GM18861 (cell line): ENCODE data around the gene MAPKAP1.

ENCODE experiments used
- ATAC-seq: cut with Tn5 transposase; IDR thresholded peaks from one replicate; pipeline ENCODE4 v1.9.1; 2021; ENCODE audit not compliant: unreplicated experiment

MAPKAP1 gene

GRCh38 chr9:125541840-125542243 is 165.2 kb downstream of the MAPKAP1 start:
- ATAC-seq, result no peak

- no peak for ATAC-seq
Observed at GRCh38 chr9:125540497-125540896, 166.5 kb downstream of the MAPKAP1 start.

- ATAC-seq, result no peak
Observed at GRCh38 chr9:125538092-125538473, 168.9 kb downstream of the MAPKAP1 start.

GRCh38 chr9:125537442-125538091 is 169.4 kb downstream of the MAPKAP1 start:
- no peak for ATAC-seq

- no peak for ATAC-seq
Observed at GRCh38 chr9:125536776-125537175, 170.2 kb downstream of the MAPKAP1 start.

GRCh38 chr9:125536167-125536772 is 170.7 kb downstream of the MAPKAP1 start:
- ATAC-seq, result no peak

GRCh38 chr9:125534971-125535701 is 171.9 kb downstream of the MAPKAP1 start:
- ATAC-seq, result no peak

- no peak for ATAC-seq
Observed at GRCh38 chr9:125532812-125533594, 174.0 kb downstream of the MAPKAP1 start.

- no peak for ATAC-seq
Observed at GRCh38 chr9:125532412-125532811, 174.6 kb downstream of the MAPKAP1 start.

GRCh38 chr9:125529589-125530515 is 177.2 kb downstream of the MAPKAP1 start:
- peak; percentile 50 for ATAC-seq

- no peak for ATAC-seq
Observed at GRCh38 chr9:125529107-125529506, 177.9 kb downstream of the MAPKAP1 start.

- ATAC-seq, result no peak
Observed at GRCh38 chr9:125527471-125528002, 179.5 kb downstream of the MAPKAP1 start.

GRCh38 chr9:125525921-125526631 is 180.9 kb downstream of the MAPKAP1 start:
- no peak for ATAC-seq

GRCh38 chr9:125524583-125525355 is 182.2 kb downstream of the MAPKAP1 start:
- no peak for ATAC-seq

GRCh38 chr9:125523681-125524080 is 183.3 kb downstream of the MAPKAP1 start:
- ATAC-seq, result no peak

GRCh38 chr9:125522328-125522725 is 184.7 kb downstream of the MAPKAP1 start:
- no peak for ATAC-seq

GRCh38 chr9:125521462-125522327 is 185.3 kb downstream of the MAPKAP1 start:
- no peak for ATAC-seq

- ATAC-seq, result no peak
Observed at GRCh38 chr9:125519734-125520133, 187.3 kb downstream of the MAPKAP1 start.
